T follicular helper cell (primary cell): ENCODE data around the gene GFRAL.

Experiments
- DNase-seq: peaks from one replicate; pipeline ENCODE4 v3.0.0-alpha.2; 2020; ENCODE audit warnings: low read depth

The GFRAL gene

DNA sequence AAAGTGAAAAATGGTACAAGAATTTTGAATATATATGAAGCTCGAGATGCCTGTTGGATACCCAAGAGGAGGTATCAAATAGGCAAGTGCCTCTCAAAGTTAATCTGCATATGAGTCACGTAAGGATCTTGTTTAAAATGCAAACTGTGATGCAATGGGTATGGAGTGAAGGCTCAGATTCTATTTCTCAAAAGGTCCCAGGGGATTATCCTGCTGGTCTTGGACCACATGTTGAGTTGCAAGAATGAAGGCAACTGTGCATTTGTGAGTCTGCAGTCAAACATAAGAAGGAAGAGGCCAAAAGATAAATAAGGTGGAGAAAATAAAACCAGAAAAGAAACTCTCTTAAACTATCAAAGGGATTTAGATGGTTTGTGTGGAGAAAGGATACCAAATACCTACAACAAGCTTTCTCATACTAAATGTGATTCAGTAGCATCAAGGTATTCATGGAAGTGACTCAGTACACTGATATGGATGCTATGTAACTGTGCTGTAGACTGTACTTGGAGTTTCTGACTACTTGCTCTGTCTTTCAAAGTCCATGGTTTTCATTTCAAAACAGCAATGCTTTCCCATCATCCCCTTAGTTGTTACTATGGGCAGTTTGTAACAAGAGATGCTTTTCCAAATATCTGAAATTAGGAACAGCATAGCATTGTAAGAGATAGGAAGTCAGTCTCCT lies 106.3 kb downstream of the GFRAL start:
- no peak for DNase-seq

DNA sequence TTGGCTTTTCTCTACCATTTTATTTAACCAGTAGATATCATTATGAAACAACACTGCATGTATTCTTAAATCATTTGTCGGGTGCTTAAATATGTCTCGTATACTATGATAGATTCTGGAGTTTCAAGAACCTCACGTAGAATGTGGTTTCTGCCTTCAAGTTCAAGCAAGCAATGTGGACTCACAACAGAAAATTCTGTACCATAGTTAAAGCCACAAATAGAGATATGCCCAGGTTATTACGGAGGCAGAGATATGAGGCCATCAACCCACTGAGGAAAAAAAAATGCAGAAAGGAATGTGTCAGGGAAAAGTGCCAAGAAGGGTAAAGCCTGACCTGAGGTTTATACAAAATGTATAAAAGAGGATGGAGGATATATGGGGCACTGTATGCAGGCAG lies 109.9 kb downstream of the GFRAL start:
- DNase-seq, result no peak

- DNase-seq, result no peak
These were observed 110.9 kb downstream of the GFRAL start for GRCh38 chr6:55438203-55438602.

DNA sequence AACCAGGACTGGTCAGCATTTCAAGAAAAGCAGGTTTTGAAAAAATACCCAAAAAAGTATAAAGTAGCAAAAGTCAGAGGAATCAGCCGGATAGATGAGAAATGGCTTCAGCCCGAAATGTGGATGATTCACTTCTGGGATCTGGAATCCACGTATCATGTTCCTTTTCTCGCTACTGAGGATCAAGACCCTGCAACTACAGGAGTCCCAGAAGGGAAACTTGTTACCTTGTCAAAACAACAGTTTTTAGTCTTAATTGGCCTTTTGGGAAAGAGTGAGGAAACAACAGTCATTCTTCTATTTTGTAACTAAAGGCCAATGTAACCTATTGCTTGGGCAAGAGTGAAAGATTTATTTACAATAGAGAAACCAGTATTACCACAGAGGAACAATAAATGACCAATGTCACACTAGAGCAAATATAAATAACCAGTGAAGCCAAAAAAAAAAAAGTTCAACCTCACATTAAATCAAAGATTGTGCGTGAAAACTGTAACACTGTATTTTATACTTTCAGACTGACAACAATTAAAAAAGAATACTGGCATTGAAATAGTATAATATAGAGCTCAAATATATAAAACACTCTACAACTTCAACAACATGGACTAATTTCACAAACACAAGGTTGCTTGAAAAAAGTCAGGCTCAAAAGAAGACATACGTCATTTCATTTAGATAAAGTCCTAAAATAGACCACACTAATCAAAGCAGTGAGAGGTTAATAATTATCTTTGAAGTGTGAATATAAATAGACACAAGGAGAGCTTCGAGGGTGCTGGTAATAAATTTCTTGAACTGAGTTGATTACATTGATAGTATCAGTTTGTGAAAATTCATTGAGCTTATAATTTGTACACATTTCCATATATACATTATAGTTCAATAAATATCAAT lies 116.2 kb downstream of the GFRAL start:
- no peak for DNase-seq

DNA sequence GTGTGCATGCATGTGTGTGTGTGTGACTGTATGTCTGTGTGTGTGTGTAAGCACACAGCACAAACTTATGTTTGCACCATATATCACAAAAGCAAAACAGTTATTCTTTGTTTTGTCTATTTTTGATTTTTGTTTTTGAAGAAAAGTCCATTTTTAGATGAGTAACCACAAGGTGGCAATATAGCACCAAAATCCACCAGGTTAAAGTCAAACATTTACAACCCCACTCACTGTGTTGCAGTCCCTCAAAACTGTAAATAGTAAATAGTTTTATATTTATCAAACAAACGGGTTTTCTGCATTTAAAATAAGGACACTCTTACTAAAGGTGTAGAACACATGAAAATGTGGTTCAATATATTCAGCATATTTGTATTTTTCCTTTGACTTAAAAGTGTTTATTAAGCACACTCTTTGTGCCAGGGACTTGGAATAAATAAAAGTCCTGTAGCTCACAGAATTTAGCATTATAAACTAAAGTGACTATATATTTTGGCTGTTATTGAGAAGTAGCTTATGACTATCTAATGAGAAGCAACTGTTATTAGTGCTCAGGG lies 118.5 kb downstream of the GFRAL start:
- no peak for DNase-seq

DNA sequence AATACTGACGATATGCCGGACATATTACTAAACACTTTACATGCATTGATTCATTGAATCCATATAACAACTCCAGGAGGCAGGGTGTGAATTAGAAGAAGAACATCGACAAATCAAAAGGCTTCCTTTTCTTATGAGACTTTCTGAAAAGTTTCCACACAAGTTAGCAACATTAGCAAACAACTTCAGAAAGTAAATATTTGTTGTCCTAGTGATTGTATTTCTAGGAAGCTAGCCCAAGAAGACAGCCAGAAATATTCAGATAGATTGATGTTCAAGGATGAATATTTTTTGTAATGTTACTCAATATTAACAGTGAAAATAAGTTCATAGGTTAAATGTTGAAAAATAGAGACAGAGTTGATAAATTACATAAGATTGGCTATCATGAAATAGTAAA lies 120.6 kb downstream of the GFRAL start:
- DNase-seq, result no peak

DNA sequence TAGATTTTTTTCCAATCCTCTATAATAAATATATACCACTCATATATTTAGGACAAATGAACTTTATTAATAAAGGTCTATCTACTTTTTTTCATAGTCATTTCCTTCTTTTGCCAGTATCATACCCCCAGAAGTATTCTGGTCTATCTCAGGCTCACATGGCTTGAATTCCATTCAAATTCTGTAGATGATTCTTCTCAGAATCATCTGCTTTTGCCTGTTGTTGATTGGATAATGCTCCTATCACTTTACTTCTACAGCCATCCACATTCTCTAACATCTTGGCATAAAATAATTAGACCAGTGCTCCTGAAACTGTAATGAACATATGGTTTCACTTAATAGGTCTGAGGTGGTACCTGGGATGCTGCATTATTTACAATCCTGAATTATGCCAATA lies 121.2 kb downstream of the GFRAL start:
- DNase-seq, result no peak

DNA sequence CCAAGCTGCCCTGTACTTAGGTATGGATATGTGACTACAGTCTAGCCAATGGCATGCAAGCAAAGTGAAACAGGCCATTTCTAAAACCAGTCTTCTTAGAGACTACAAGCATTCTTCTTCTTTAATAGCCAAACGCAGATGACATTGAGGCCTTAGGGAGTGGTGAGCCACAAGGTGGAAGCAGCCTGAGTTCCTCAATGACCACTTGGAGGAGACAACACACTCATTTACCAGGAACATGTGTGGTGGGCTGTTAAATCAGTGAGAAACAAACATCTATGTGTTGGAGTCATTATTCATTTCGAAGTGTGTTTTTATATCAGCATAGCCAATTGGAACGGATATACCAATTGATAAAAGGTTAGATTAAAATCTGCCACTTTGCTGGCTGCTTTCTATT lies 122.0 kb downstream of the GFRAL start:
- no peak for DNase-seq

GRCh38 chr6:55450005-55450404 lies 122.7 kb downstream of the GFRAL start:
- no peak for DNase-seq
